Pancreas (tissue), 10 donors: ENCODE data around the gene CCDC40. TPM values are rescaled to one million over a fixed set of nuclear protein-coding genes. Genes with fewer than 3 reads are reported as not detected.

Experiments used
- ATAC-seq, 4 donors: fragments of 200-7000 bp; cut with Tn5 transposase; one replicate each; pipeline versions ENCODE4 v1.8.0 to v1.9.1; 2020; ENCODE audit warnings: mild to moderate bottlenecking in 4 of 4, moderate library complexity in 4 of 4
- DNase-seq, 6 donors: peaks; one replicate each; pipeline ENCODE4 v3.0.0-alpha.2; 2020
- FAIRE-seq: peaks from 2 replicates; lab custom pipeline; 2012; peaks lifted over from hg19 to GRCh38; lab: Jason Lieb, UNC
- H3K27ac ChIP-seq, 4 donors: fragments of 200-600 bp; sonication (generic); 1 replicate in 3 of 4; 2 replicates in 1 of 4; pipeline versions ENCODE4 v1.5.0 to v1.8.0; 2020
- H3K27me3 ChIP-seq, 4 donors: fragments of 200-600 bp; one replicate each; pipeline ENCODE4 v1.8.0; 2021
- H3K36me3 ChIP-seq, 3 donors: fragments of 200-600 bp; sonication (generic) in 1 of 3; one replicate each; pipeline versions ENCODE4 v1.5.0 to v1.8.0; 2020 to 2021
- H3K4me1 ChIP-seq, 3 donors: fragments of 200-600 bp; one replicate each; pipeline ENCODE4 v1.8.0; 2021
- H3K4me3 ChIP-seq, 4 donors: fragments of 200-600 bp; sonication (generic) in 2 of 4; one replicate each; pipeline versions ENCODE4 v1.5.0 to v1.8.0; 2020 to 2021
- H3K9me3 ChIP-seq, 4 donors: fragments of 200-600 bp; one replicate each; pipeline ENCODE4 v1.8.0; 2021
- WGBS, 2 donors: extraction: QIAGEN DNeasy Blood & Tissue Kit; methylation state at CpG; one replicate each; pipeline ENCODE4 v1.1.7; 2013; 5-methylcytosine and 5-hydroxymethylcytosine counted together
- intact Hi-C, 3 donors: fragments of 100-400 bp; cut with DNase I; formaldehyde crosslinking; loops; one replicate each; pipeline versions ENCODE4 v1.11.1 to v1.14.2; 2022
- polyA plus RNA-seq, 2 donors: library from polyadenylated mRNA; stranded (reverse); fragments of 200-250 nt; gene quantifications; one replicate each; pipeline ENCODE4 v1.2.3, GENCODE V29; 2013
- total RNA-seq, 6 donors: library from RNA; stranded (reverse); fragmentation: NEBNext Ultra II Directional in 4 of 6; extraction: Animal tissue kit (Norgen Biotek cat#: 25700) in 4 of 6; gene quantifications; one replicate each; pipeline versions ENCODE4 v1.2.1 to v1.2.4, GENCODE V29; 2021 to 2023
- TF ChIP-seq, protein P1 (sequence below), 4 donors: fragments of 200-600 bp; sonication (generic) in 3 of 4; IDR thresholded peaks; one replicate each; pipeline versions ENCODE4 v1.5.0 to v1.8.0; 2021; ENCODE audit warnings: antibody characterized with exemption in 4 of 4
- donor health status: healthy with polysubstance abuse.
- donor health status: DM: no; HTN: no; CAD: no; lungs with moderate emphysema.
- donor health status: DM: no; HTN: no; CAD: no.
- donor health status: control.
- donor health status: control.
- donor health status: Bipolar disorder and iron deficiency.
- donor health status: DM: yes; HTN: yes; CAD: no.
- donor health status: DM: no; HTN: no; CAD: no.
- donor health status: DM: no; HTN: no; CAD: no.
- donor health status: DM: yes; HTN: yes; CAD: no.

Gene CCDC40, protein sequence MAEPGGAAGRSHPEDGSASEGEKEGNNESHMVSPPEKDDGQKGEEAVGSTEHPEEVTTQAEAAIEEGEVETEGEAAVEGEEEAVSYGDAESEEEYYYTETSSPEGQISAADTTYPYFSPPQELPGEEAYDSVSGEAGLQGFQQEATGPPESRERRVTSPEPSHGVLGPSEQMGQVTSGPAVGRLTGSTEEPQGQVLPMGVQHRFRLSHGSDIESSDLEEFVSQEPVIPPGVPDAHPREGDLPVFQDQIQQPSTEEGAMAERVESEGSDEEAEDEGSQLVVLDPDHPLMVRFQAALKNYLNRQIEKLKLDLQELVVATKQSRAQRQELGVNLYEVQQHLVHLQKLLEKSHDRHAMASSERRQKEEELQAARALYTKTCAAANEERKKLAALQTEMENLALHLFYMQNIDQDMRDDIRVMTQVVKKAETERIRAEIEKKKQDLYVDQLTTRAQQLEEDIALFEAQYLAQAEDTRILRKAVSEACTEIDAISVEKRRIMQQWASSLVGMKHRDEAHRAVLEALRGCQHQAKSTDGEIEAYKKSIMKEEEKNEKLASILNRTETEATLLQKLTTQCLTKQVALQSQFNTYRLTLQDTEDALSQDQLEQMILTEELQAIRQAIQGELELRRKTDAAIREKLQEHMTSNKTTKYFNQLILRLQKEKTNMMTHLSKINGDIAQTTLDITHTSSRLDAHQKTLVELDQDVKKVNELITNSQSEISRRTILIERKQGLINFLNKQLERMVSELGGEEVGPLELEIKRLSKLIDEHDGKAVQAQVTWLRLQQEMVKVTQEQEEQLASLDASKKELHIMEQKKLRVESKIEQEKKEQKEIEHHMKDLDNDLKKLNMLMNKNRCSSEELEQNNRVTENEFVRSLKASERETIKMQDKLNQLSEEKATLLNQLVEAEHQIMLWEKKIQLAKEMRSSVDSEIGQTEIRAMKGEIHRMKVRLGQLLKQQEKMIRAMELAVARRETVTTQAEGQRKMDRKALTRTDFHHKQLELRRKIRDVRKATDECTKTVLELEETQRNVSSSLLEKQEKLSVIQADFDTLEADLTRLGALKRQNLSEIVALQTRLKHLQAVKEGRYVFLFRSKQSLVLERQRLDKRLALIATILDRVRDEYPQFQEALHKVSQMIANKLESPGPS
- total RNA-seq (1 to 10 TPM; 1.9 to 6.2 (median 3.1) TPM), polyA plus RNA-seq (10 to 100 TPM in 1 of 2 donors, 1 to 10 TPM in 1; 3.5 to 12.3 TPM)

DNA sequence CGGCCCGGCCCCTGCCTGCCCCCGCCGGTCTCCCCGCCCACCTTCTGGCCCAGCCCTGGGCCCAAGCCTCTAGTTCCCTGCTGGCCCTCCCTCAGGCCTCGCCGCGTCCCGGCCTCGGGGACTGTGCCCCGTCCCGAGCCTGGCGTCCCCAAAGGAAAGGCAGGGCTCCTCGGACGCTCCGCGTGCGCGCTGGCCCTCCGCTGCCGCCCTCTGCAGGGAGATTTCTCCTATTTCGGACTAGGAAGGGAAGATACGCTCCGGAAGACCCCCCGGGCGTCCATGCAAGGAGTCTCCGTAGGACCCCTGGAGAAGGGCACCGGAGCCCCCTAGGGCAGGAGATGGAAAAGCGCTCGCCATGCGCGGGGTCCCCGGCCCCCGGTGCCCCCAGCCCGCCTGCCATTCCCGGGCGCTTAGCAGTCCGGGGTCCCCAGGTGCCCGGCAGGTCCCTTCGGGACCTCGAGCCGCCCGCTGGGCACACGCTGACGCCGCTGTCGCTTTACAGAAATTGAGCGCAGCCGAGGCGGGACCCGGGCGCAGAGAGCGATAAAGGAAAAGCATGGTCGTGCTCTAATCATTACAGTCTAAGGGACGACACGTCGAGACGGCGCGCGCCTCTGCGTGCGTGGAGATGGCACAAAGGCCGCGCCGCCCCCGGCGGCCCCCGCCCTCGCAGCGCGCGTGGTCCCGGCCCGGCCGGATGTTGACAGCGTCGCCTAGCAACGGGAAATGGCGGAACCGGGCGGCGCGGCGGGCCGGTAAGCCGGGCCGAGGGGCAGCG lies at the start of gene CCDC40:
TSS of gene CCDC40 (plus strand) at position 706 of the 778 bp plus-strand sequence. CDS start at position 727, 21 bp downstream.
- no peaks in the 10 kb centered on the region for H3K36me3 ChIP-seq
- peaks cover 0 to 6% (median 4%) of the 10 kb centered on the region in 3 donors for H3K4me1 ChIP-seq
- DNase-seq (peak; percentile 84 to 96 (median 90)), FAIRE-seq (no peak), ATAC-seq (peak; percentile 92 to 96 (median 93))
- WGBS, 2 donors: 0% methylated on average over 48 to 89 of the region's 89 CpGs
- no peaks in the 10 kb centered on the region for H3K9me3 ChIP-seq
- no peaks in the 10 kb centered on the region for H3K27me3 ChIP-seq
- peak within 1 kb of the TSS; percentile 67 to 89 (median 79) for H3K4me3 ChIP-seq
- H3K27ac ChIP-seq: peak within 1 kb of the TSS; percentile 84 to 90 (median 86)
- intact Hi-C loops: no loop called here
- TF ChIP-seq, protein P1, sequence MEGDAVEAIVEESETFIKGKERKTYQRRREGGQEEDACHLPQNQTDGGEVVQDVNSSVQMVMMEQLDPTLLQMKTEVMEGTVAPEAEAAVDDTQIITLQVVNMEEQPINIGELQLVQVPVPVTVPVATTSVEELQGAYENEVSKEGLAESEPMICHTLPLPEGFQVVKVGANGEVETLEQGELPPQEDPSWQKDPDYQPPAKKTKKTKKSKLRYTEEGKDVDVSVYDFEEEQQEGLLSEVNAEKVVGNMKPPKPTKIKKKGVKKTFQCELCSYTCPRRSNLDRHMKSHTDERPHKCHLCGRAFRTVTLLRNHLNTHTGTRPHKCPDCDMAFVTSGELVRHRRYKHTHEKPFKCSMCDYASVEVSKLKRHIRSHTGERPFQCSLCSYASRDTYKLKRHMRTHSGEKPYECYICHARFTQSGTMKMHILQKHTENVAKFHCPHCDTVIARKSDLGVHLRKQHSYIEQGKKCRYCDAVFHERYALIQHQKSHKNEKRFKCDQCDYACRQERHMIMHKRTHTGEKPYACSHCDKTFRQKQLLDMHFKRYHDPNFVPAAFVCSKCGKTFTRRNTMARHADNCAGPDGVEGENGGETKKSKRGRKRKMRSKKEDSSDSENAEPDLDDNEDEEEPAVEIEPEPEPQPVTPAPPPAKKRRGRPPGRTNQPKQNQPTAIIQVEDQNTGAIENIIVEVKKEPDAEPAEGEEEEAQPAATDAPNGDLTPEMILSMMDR (IDR thresholded peaks at IDR 0.05): no peak

DNA sequence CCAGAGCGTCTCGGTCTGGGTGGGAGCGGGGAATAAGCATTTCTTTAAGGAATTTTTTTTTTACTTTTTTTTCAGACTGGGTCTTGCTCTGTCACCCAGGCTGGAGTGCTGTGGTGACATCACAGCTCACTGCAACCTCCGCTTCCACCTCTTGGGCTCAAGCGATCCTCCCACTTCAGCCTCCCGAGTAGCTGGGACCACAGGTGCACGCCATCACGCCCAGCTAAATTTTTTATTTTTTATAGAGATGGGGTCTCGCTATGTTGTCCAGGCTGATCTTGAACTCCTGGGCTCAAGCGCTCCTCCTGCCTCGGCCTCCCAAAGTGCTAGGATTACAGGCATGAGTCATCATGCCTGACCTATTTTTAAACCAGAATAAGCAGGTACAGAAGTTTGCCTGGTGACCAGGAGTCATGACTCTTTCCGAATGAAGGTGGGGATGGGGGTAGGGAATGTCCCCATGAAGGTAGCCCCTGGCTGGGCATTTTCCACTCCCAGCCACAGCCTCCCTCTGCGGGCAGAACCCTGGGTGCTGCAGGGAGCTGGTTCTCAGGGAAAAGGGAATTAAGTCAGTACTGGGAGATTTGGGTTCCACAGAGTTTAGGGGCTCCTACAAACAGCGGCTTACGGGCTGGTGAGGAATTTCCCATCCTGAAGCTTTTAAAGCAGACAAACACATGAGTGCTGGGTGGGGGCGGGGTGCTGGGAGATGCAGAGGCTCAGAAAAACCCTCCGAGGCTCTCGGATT lies 49.1 kb upstream of the CCDC40 start:
- Histone ChIP-seq H3K4me1 (peaks cover 4 to 42% (median 20%) of the 10 kb centered on the region in 3 donors), H3K4me3 (no peak overlapping the region), H3K9me3 (no peaks in the 10 kb centered on the region), H3K27me3 (no peaks in the 10 kb centered on the region), H3K27ac (peak overlapping the region in 1 of 4 donors; percentile 0), H3K36me3 (no peaks in the 10 kb centered on the region)
- intact Hi-C loops: loop anchor here in 1 of 3 donors (10.0 kb wide), 1 partner anchor 183 kb away; no protein-coding TSS in a partner anchor
- FAIRE-seq (no peak), ATAC-seq (no peak), DNase-seq (peak in 3 of 6 donors; percentile 15 to 49 (median 18))
- TF ChIP-seq, protein P1 (IDR thresholded peaks at IDR 0.05): no peak
- 88 to 89% methylated on average over 18 of the region's 18 CpGs for WGBS, 2 donors

DNA sequence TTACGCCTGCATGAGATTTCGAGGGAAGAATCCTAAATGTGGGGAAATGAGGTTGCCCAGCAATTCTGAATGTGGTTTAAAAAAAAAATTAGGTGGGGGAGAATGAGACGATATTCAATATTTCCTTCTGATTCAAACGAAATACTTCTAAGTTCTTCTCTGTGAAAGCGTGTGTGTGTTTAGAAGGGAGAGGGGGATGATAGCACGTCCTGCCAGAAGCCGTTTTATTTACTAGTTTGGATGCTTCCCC lies 48.6 kb upstream of the CCDC40 start:
- no peaks in the 10 kb centered on the region for H3K36me3 ChIP-seq
- no peak overlapping the region for H3K4me3 ChIP-seq
- WGBS, 2 donors: 65 to 70% methylated on average over 7 of the region's 7 CpGs
- FAIRE-seq (no peak), ATAC-seq (no peak), DNase-seq (peak in 1 of 6 donors; percentile 43)
- intact Hi-C loops: loop anchor here in 1 of 3 donors (10.0 kb wide), 1 partner anchor 183 kb away; no protein-coding TSS in a partner anchor
- no peaks in the 10 kb centered on the region for H3K9me3 ChIP-seq
- H3K27me3 ChIP-seq: no peaks in the 10 kb centered on the region
- peaks cover 9 to 47% (median 25%) of the 10 kb centered on the region in 3 donors for H3K4me1 ChIP-seq
- TF ChIP-seq, protein P1 (IDR thresholded peaks at IDR 0.05): no peak
- peak overlapping the region in 1 of 4 donors; percentile 0 for H3K27ac ChIP-seq
